ENCODE data around the gene GNLY. TPM values are rescaled to one million over a fixed set of nuclear protein-coding genes. Genes with fewer than 3 reads are reported as not detected.

Gene GNLY
- total and polyA plus RNA-seq, 2 of the 4 experiments (the other 2 are of a cell fraction), result not detected

GRCh38 chr2:85668009-85668856 is 25.9 kb upstream of the GNLY start, which contains the start of gene SFTPB (continued):
- no peak for TF ChIP-seq NFE2L2 (IDR thresholded peaks at IDR 0.05; ENCODE audit: low read depth, low read length)

GRCh38 chr2:85668857-85669142 is 25.4 kb upstream of the GNLY start:
- Histone ChIP-seq H3K9me3 (ENCODE audit: control insufficient read depth, insufficient read depth, low read length) (no peaks in the 10 kb centered on the region), H3K36me3 (ENCODE audit: control insufficient read depth, insufficient read depth, low read length) (no peaks in the 10 kb centered on the region), H3K56ac (ENCODE audit: extremely low read depth, insufficient read depth, low read length) (no peak overlapping the region), H4K5ac (ENCODE audit: low read depth, low read length) (no peak overlapping the region), H3K79me1 (ENCODE audit: low read depth in 1 of 2, low read length in 2 of 2) (no peaks in the 10 kb centered on the region), H3K14ac (replicated peaks; ENCODE audit: low read depth, low read length) (no peak overlapping the region), H3K4me2 (ENCODE audit: low read depth, low read length) (no peak overlapping the region), H3K18ac (ENCODE audit: low read depth, low read length) (no peak overlapping the region), H2AK5ac (ENCODE audit: low read depth, low read length) (no peak overlapping the region), H3K4me3 (ENCODE audit: insufficient read depth, low read depth, low read length) (no peak overlapping the region), H4K91ac (ENCODE audit: insufficient read depth, low read depth, low read length) (no peak overlapping the region), H2BK120ac (ENCODE audit: low read depth, low read length) (no peak overlapping the region), H2BK20ac (ENCODE audit: low read depth, low read length) (no peak overlapping the region), H3K23ac (ENCODE audit: low read depth, low read length) (no peak overlapping the region), H3K9me1 (ENCODE audit: insufficient read depth, low read length) (no peaks in the 10 kb centered on the region), H2AFZ (replicated peaks; ENCODE audit: low read length, poor library complexity) (no peak overlapping the region), H2BK15ac (ENCODE audit: low read depth, low read length) (no peak overlapping the region), H3K9ac (ENCODE audit: low read depth, low read length) (no peak overlapping the region), H4K8ac (ENCODE audit: low read depth in 2 of 2, low read length in 2 of 2) (no peak overlapping the region), H3K27me3 (ENCODE audit: control insufficient read depth, insufficient read depth, low read length) (peaks cover 5% of the 10 kb centered on the region), H3K4ac (ENCODE audit: low read depth, low read length) (no peak overlapping the region; the same call in 1 of the 2 replicates), H3K27ac (ENCODE audit: insufficient read depth, low read length) (no peak overlapping the region), H2BK5ac (ENCODE audit: low read depth, low read length, poor library complexity, severe bottlenecking) (no peak overlapping the region), H2AK9ac (replicated peaks; ENCODE audit: low read depth, low read length, poor library complexity) (no peak overlapping the region), H3K4me1 (ENCODE audit: control insufficient read depth, insufficient read depth, low read length) (peaks cover 2% of the 10 kb centered on the region; the same call in 1 of the 2 replicates), H4K20me1 (ENCODE audit: insufficient read depth, low read length) (no peaks in the 10 kb centered on the region)
- intact Hi-C loops (cut with micrococcal nuclease) (no loop called here), in situ Hi-C loops (cut with MboI; ENCODE audit: low sequenced_read_pairs) (no loop called here), dilution Hi-C loops (cut with HindIII; ENCODE audit: low sequenced_read_pairs, unreplicated experiment) (no loop called here)
- no CpG with 5 or more reads among the region's 3 CpGs for WGBS, 2 experiments (ENCODE audit: extremely low coverage in 2 of 2, insufficient read length in 1 of 2)
- TF ChIP-seq RFX5 (IDR thresholded peaks at IDR 0.05; ENCODE audit: low read depth, low read length) (no peak), RCOR1 (IDR thresholded peaks at IDR 0.05; ENCODE audit: insufficient replicate concordance, low read length) (no peak), MAZ (IDR thresholded peaks at IDR 0.05; ENCODE audit: borderline replicate concordance, low read depth, low read length) (no peak), MAFK (IDR thresholded peaks at IDR 0.05; ENCODE audit: low read depth, low read length) (no peak), FOS (IDR thresholded peaks at IDR 0.05; ENCODE audit: low read depth, low read length) (no peak), NFE2L2 (IDR thresholded peaks at IDR 0.05; ENCODE audit: low read depth, low read length) (no peak), USF2 (IDR thresholded peaks at IDR 0.05; ENCODE audit: low read depth, low read length) (no peak), POLR2A (IDR thresholded peaks at IDR 0.05; ENCODE audit: low read depth, low read length) (no peak), BHLHE40 (IDR thresholded peaks at IDR 0.05; ENCODE audit: low read depth, low read length) (no peak), CTCF (conservative IDR thresholded peaks at IDR 0.05; ENCODE audit: low read depth, low read length) (no peak)
- DNase-seq (no peak), ATAC-seq (ENCODE audit: low read depth) (no peak)
- BruUV-seq (replicated peaks), result no TSS peak
- CTCF ChIA-PET, result no interaction called here
- POLR2A ChIA-PET (ENCODE audit: unreplicated experiment), result no interaction called here

Measured in IMR-90 (cell line).